ENCODE data around the gene KCNQ5. TPM values are rescaled to one million over a fixed set of nuclear protein-coding genes. Genes with fewer than 3 reads are reported as not detected.

KCNQ5 gene
- total and polyA plus RNA-seq, 12 donors, result 0.10 to 3.6 (median 0.52) TPM

- TF ChIP-seq, protein P1, sequence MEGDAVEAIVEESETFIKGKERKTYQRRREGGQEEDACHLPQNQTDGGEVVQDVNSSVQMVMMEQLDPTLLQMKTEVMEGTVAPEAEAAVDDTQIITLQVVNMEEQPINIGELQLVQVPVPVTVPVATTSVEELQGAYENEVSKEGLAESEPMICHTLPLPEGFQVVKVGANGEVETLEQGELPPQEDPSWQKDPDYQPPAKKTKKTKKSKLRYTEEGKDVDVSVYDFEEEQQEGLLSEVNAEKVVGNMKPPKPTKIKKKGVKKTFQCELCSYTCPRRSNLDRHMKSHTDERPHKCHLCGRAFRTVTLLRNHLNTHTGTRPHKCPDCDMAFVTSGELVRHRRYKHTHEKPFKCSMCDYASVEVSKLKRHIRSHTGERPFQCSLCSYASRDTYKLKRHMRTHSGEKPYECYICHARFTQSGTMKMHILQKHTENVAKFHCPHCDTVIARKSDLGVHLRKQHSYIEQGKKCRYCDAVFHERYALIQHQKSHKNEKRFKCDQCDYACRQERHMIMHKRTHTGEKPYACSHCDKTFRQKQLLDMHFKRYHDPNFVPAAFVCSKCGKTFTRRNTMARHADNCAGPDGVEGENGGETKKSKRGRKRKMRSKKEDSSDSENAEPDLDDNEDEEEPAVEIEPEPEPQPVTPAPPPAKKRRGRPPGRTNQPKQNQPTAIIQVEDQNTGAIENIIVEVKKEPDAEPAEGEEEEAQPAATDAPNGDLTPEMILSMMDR (IDR thresholded peaks at IDR 0.05), result no peak
- no peak for TF ChIP-seq POLR2A (IDR thresholded peaks at IDR 0.05)
- 63 to 92% (median 86%) methylated on average over 1 of the region's 1 CpG for WGBS, 4 donors
- Histone ChIP-seq H3K27me3 (no peaks in the 10 kb centered on the region), H3K27ac (no peak overlapping the region), H3K4me1 (replicated peaks in 1 of 2) (no peaks in the 10 kb centered on the region), H3K9me3 (replicated peaks in 1 of 3) (no peaks in the 10 kb centered on the region), H3K4me3 (no peak overlapping the region), H3K36me3 (replicated peaks in 1 of 2) (no peaks in the 10 kb centered on the region)
- DNase-seq, result no peak
- intact Hi-C loops (cut with DNase I), result no loop called here
These were observed 421.0 kb downstream of the KCNQ5 start for GRCh38 chr6:73042892-73043291.

DNA sequence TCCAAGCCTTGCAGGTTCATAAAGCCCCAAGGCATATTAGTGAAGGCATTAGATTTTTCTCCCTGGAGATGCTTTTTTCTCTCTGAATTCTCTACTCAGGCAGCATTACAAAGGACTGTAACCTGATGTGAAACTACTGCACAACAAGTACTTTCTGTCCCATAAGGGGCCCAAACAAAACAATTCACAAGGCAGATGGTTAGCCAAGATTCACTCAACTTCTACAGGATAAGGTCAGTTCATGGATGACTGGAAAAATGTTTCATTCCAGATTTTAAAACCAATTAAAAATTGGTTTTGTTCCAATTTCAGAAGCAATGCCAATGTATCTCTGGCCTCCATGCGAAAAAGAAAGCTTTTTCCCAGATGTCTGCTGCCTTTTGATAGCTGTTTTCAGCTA lies 421.6 kb downstream of the KCNQ5 start:
- 50 to 77% (median 65%) methylated on average over 1 of the region's 1 CpG for WGBS, 4 donors
- intact Hi-C loops (cut with DNase I), result no loop called here

GRCh38 chr6:73045609-73046008 lies 423.7 kb downstream of the KCNQ5 start:
- H3K9me3 ChIP-seq (replicated peaks in 1 of 3), result no peaks in the 10 kb centered on the region
- no peak overlapping the region for H3K27ac ChIP-seq
- H3K36me3 ChIP-seq (replicated peaks in 1 of 2), result no peaks in the 10 kb centered on the region
- no peak for DNase-seq
- no peaks in the 10 kb centered on the region for H3K4me1 ChIP-seq (replicated peaks in 1 of 2)
- H3K27me3 ChIP-seq, result no peaks in the 10 kb centered on the region
- TF ChIP-seq, protein P1 (IDR thresholded peaks at IDR 0.05), result no peak
- TF ChIP-seq POLR2A (IDR thresholded peaks at IDR 0.05), result no peak
- intact Hi-C loops (cut with DNase I), result no loop called here
- 39 to 59% (median 54%) methylated on average over 2 of the region's 2 CpGs for WGBS, 4 donors
- H3K4me3 ChIP-seq, result no peak overlapping the region

More for the DNA sequence above, 421.6 kb downstream of the KCNQ5 start:
- DNase-seq, result no peak
- Histone ChIP-seq H3K9me3 (replicated peaks in 1 of 3) (no peaks in the 10 kb centered on the region), H3K4me3 (no peak overlapping the region), H3K36me3 (replicated peaks in 1 of 2) (no peaks in the 10 kb centered on the region), H3K27ac (no peak overlapping the region), H3K27me3 (no peaks in the 10 kb centered on the region), H3K4me1 (replicated peaks in 1 of 2) (no peaks in the 10 kb centered on the region)
- TF ChIP-seq, protein P1 (IDR thresholded peaks at IDR 0.05), result no peak
- TF ChIP-seq POLR2A (IDR thresholded peaks at IDR 0.05), result no peak

GRCh38 chr6:73047801-73048200 lies 425.9 kb downstream of the KCNQ5 start:
- Histone ChIP-seq H3K9me3 (replicated peaks in 1 of 3) (no peaks in the 10 kb centered on the region), H3K27ac (no peak overlapping the region), H3K27me3 (no peaks in the 10 kb centered on the region), H3K4me3 (no peak overlapping the region), H3K4me1 (replicated peaks in 1 of 2) (no peaks in the 10 kb centered on the region), H3K36me3 (replicated peaks in 1 of 2) (no peaks in the 10 kb centered on the region)
- intact Hi-C loops (cut with DNase I), result no loop called here
- TF ChIP-seq POLR2A (IDR thresholded peaks at IDR 0.05), result no peak
- TF ChIP-seq, protein P1 (IDR thresholded peaks at IDR 0.05), result no peak
- WGBS, 4 donors, result 12 to 16% (median 14%) methylated on average over 2 of the region's 2 CpGs
- no peak for DNase-seq
